Stimulated activated CD8-positive, alpha-beta memory T cell treated with anti-CD3 and anti-CD28 coated beads, Interleukin-4, amount 100 ng/mL, for 1 hour (primary cell): ENCODE results near the gene SPOCD1.

Experiments used
- DNase-seq, 2 donors: peaks; one replicate each; pipeline ENCODE4 v3.0.0-alpha.2; 2020; ENCODE audit warnings: low read depth in 2 of 2, low spot score in 1 of 2

The SPOCD1 gene

DNA sequence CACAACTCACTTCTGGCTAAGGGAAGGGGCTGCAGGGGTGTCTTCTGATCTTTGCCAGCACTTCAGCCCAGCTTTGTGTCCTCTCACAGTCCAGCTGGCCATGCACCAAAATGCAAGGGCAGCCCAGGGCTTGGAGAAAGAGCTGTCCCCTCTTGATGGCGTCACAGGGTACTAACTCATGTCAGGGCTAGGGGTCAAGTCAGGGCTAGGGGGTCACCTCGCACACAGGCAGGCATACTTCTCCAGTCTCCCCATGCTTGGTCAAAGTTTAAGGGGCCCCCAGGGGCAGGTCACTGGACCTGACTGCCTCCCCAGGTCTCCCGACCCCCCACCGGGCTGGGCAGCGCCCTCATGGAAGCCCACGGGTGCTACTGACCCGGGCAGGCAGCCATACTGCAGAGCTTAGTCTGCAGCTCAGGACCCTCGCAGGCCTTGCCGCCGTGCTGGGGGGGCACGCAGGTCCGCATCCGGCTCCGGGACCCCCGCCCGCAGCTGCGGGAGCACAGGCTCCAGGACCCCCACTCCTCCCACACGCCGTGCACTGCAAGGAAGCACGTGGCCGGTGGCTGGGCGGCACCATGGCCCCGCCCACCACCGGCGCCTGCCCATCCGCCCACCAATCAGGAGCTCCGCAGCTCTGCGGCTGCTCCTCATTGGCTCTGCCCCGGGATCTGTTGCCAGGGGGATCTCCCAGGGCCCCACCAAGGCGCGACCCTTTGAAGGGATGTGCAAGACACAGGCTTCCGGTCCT is 73.2 kb downstream of the SPOCD1 start:
- DNase-seq, result no peak
